ENCODE results near the gene CCDC34.

The CCDC34 gene

GRCh38 chr11:27292637-27293010 lies 70.4 kb downstream of the CCDC34 start:
- no peak for DNase-seq (ENCODE audit: extremely low read depth in 1 of 2, low read depth in 1 of 2)

- DNase-seq (ENCODE audit: extremely low read depth in 1 of 2, low read depth in 1 of 2) = no peak
Observed at GRCh38 chr11:27291954-27292636, 70.9 kb downstream of the CCDC34 start.

- DNase-seq (ENCODE audit: extremely low read depth in 1 of 2, low read depth in 1 of 2) = no peak
Observed at GRCh38 chr11:27291302-27291889, 71.6 kb downstream of the CCDC34 start.

- no peak for DNase-seq (ENCODE audit: extremely low read depth in 1 of 2, low read depth in 1 of 2)
Observed at GRCh38 chr11:27290261-27291050, 72.6 kb downstream of the CCDC34 start.
